Measurements from ENCODE around the gene CLRN1. TPM values are rescaled to one million over a fixed set of nuclear protein-coding genes. Genes with fewer than 3 reads are reported as not detected.

CLRN1 gene
- total RNA-seq, 1 donor from 2014 or later: not detected

- no peak for TF ChIP-seq CTCF (IDR thresholded peaks at IDR 0.05; ENCODE audit: insufficient read depth, low read length, severe bottlenecking)
- FAIRE-seq: peak; percentile 84
- peak; percentile 81 for DNase-seq (ENCODE audit: low read depth)
- no peaks in the 10 kb centered on the region for H3K36me3 ChIP-seq (ENCODE audit: control insufficient read depth, insufficient read depth, low read length)
- H3K4me3 ChIP-seq (ENCODE audit: low read depth, low read length): no peak overlapping the region
- no peaks in the 10 kb centered on the region for H3K27me3 ChIP-seq (ENCODE audit: control insufficient read depth, insufficient read depth, low read length)
Measured at GRCh38 chr3:151003029-151003767, 30.7 kb upstream of the CLRN1 start.

- H3K4me3 ChIP-seq (ENCODE audit: low read depth, low read length): no peak overlapping the region
- no peaks in the 10 kb centered on the region for H3K27me3 ChIP-seq (ENCODE audit: control insufficient read depth, insufficient read depth, low read length)
- no peak for TF ChIP-seq CTCF (IDR thresholded peaks at IDR 0.05; ENCODE audit: insufficient read depth, low read length, severe bottlenecking)
- no peak for DNase-seq (ENCODE audit: low read depth)
- H3K36me3 ChIP-seq (ENCODE audit: control insufficient read depth, insufficient read depth, low read length): no peaks in the 10 kb centered on the region
- no peak for FAIRE-seq
Measured at GRCh38 chr3:151002003-151002981, 29.8 kb upstream of the CLRN1 start.

GRCh38 chr3:150998996-150999395 lies 26.5 kb upstream of the CLRN1 start:
- H3K4me3 ChIP-seq (ENCODE audit: low read depth, low read length): no peak overlapping the region
- no peaks in the 10 kb centered on the region for H3K36me3 ChIP-seq (ENCODE audit: control insufficient read depth, insufficient read depth, low read length)
- FAIRE-seq (no peak), DNase-seq (ENCODE audit: low read depth) (no peak)
- H3K27me3 ChIP-seq (ENCODE audit: control insufficient read depth, insufficient read depth, low read length): no peaks in the 10 kb centered on the region
- no peak for TF ChIP-seq CTCF (IDR thresholded peaks at IDR 0.05; ENCODE audit: insufficient read depth, low read length, severe bottlenecking)

GRCh38 chr3:150996731-150997130 lies 24.2 kb upstream of the CLRN1 start:
- FAIRE-seq (no peak), DNase-seq (ENCODE audit: low read depth) (no peak)
- Histone ChIP-seq H3K36me3 (ENCODE audit: control insufficient read depth, insufficient read depth, low read length) (no peaks in the 10 kb centered on the region), H3K27me3 (ENCODE audit: control insufficient read depth, insufficient read depth, low read length) (peaks cover under 1% of the 10 kb centered on the region), H3K4me3 (ENCODE audit: low read depth, low read length) (no peak overlapping the region)
- no peak for TF ChIP-seq CTCF (IDR thresholded peaks at IDR 0.05; ENCODE audit: insufficient read depth, low read length, severe bottlenecking)

GRCh38 chr3:150995510-150995909 lies 23.0 kb upstream of the CLRN1 start:
- Histone ChIP-seq H3K36me3 (ENCODE audit: control insufficient read depth, insufficient read depth, low read length) (no peaks in the 10 kb centered on the region), H3K4me3 (ENCODE audit: low read depth, low read length) (no peak overlapping the region), H3K27me3 (ENCODE audit: control insufficient read depth, insufficient read depth, low read length) (peaks cover 3% of the 10 kb centered on the region)
- FAIRE-seq: no peak
- TF ChIP-seq CTCF (IDR thresholded peaks at IDR 0.05; ENCODE audit: insufficient read depth, low read length, severe bottlenecking): no peak
- DNase-seq (ENCODE audit: low read depth): no peak
